HG03097 (cell line): ENCODE results near the gene SUPT3H.

Source experiments
- ATAC-seq: cut with Tn5 transposase; IDR thresholded peaks from one replicate; pipeline ENCODE4 v1.9.1; 2021; ENCODE audit not compliant: unreplicated experiment, low FRiP score

Gene SUPT3H

DNA sequence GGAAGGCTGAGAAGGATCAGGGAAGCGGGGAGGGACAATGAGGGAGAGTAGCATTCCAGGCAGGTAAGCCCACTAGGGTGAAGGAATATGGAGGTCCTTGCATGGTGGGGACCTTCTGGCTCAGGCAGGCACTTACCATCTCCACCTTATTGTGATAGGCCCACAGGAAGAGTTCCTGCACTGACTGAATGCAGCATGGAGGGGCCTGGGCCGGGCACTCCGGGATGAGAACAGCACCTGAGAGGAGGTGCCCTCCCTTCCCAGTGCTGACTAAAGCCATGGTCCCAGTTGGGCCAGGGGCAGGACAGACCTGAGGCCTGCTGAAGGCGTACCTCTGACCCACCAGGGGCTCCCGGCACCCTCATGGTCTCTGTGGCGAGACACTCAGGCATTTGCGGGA lies 597.6 kb downstream of the SUPT3H start:
- no peak for ATAC-seq

DNA sequence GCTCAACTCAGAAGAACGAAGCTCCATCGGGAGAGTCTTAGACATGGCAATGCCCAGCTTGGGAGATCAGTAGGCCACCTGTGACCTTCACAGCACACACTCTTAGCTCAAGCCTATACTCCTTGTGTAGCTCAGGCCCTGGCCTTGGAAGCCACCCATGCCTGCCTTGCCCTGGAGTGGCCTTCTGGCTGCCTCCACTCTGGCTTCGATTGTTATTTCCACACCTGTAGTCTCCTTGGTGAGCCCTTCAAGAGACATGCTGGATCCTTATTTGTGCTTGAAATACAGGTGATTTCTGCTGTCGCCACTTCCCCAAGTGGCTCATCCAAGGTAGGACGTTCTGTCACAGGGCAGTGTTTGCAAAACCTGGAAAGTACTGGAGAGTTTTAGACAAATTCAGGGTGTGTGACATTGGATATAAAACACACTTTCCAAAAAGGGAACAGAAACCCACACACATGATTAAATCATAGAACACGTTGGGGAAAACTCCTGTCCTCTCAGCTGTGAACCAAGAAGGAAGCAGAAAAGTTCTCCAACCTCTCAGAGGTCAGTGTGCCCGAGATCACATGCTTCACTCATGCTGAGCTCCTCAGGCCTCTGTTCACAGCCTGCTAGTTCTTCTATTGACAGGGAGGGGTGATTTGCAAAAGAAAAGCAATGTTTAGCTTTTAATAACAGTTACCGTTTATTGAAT lies 598.5 kb downstream of the SUPT3H start:
- no peak for ATAC-seq
